HG02981 (cell line): ENCODE data around the gene RBFOX2.

Experiments used
- ATAC-seq: cut with Tn5 transposase; IDR thresholded peaks from one replicate; pipeline ENCODE4 v1.9.1; 2021; ENCODE audit warnings: mild to moderate bottlenecking, moderate library complexity; ENCODE audit not compliant: unreplicated experiment

RBFOX2 gene

DNA sequence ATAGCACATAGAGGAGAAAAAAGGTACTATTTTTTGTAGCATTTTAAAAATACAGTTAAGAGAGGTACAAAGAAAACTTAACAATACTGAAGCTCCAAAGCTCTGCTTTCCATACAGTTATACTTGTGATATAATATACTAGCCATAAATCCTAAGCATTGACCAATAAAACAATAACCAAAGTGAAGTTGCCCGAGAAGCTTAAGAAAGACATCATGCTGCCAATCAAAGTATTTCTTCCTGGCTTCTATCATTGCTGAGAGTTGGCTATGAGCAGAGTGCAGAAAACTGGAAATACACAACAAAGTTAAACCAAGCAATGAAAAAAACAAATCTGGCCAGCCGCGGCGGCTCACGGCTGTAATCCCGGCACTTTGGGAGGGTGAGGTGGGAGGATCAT, 84.2 kb downstream of the RBFOX2 start:
- no peak for ATAC-seq

DNA sequence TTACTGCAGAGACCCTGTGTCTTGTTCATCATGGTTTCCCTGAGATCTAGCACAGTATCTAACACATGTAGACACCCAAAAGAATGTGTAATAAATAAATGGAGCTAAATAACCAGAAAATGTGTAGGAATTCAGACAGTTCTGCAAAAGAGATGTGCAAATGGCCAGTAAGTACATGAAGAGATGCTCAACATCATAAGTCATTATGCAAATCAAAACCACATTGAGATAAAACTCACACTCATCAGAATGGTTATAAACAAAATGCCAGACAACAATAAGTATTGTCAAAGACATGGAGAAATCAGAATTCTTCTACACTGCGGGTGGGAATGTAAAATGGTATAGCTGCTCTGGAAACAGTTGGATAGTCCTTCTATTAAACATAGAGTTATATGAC, 88.5 kb downstream of the RBFOX2 start:
- ATAC-seq = no peak

DNA sequence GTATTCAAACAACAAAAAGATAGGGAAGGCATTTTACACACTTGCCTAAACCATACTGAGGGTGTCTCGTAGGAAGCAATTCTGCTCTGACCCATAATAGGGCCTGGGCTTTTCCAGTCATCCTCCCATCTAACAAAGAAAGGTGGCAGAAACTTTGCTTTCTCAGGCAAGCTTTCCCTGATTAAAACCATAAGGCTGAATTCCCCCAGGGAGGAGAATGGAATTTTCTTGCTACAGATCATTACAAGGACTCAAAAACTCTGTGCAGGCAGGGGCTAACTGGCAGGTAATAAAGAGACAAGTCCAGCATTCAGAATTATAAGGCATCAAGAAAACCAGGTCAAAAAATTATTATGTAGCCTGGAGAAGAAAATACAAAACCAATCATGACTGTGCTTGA, 90.4 kb downstream of the RBFOX2 start:
- no peak for ATAC-seq

DNA sequence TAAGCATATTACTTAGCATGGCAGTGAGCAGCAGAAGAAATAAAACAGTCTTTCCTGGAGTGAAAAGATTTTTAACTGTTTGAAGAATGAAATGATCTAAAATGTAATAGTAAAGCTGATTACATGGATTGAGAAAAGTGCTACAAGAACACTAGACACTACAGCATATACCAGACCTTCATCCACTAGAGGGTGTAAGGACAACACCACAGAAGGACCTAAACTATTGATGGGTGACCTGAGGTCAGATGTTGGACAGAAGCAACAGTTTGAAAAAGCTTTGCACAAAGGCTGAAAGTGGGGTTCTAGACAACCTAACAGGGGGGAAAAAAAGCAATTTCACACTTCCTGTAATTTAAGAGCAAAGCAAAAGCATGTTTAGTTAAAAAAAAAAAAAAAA, 97.7 kb downstream of the RBFOX2 start:
- no peak for ATAC-seq

DNA sequence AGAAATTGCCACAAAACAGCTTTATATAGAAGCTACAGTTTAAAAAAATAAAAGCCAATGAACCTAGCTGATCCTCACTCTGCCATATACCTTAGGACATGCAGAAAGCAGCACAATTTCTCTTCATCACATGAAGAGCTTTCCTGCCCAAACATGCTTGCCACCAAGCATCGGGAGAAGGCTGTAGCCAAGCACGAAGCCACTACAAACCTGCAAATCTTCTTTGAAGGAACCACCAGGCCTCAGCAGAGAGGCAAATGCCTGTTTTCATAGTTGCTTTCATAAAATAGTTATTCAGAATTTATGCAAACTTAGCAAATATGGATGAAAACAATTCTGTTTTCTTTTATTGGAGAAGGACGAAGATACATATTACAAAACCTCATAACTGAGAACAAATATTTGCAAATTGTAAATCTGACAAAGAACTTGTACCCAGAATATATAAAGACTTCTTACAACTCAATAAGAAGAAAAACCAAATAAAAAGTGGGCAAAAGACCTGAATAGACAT, 100.3 kb downstream of the RBFOX2 start:
- no peak for ATAC-seq

DNA sequence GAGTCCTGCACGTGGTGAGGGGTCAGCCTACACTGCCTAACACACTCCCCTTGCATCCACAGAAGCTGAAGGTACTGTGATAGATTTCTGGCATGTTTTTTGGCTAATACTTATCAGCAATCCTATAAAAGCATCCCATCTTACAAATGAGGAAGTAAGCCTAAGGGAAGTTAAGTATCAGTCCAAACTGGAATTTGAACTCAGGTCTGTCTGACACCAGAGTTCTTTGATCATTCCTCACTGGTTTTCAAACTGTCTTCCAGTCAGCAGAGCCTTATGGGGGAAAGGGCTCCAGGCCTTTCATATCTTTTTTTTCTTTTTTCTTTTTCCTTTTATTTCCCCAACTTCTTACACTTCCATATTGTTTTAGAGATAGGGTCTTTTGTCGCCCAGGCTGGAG, 105.6 kb downstream of the RBFOX2 start:
- no peak for ATAC-seq

DNA sequence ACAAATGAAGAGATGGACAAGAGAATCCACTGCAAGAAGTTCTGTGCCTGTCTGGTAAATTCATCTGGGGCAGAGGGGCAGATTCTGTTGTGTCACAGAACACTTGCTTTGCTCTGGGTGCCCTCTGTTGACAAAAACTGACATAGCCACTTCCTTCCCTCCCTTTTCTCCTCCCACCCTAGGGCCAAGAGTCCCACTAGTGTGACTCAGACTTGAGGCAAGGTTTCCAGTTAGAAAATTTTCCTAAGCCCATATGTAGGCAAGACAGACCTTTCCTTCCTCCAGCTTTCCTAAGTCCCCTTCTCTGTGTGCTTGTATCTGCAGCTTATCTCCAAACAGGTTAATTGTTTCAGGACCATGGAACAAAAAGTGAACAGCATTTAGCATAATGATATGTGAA, 106.8 kb downstream of the RBFOX2 start:
- no peak for ATAC-seq

DNA sequence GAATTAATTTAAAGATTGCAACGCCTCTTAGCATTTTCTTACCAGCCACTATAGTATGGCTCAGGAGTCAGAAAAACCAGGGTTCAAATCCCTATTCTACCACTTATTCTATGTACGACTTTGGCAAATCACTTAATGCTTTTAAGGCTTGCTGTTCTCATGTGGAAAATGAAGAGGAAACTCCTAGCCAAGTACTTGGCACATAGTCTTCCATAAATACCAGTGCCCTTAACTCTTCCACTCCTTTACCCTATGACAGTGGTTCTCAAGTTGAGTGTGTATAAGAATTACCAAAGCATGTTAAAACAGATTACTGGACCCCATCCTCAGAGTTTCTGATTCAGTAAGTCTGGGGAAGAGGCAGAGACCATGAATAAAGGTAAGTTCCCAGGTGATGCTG, 107.6 kb downstream of the RBFOX2 start:
- no peak for ATAC-seq

DNA sequence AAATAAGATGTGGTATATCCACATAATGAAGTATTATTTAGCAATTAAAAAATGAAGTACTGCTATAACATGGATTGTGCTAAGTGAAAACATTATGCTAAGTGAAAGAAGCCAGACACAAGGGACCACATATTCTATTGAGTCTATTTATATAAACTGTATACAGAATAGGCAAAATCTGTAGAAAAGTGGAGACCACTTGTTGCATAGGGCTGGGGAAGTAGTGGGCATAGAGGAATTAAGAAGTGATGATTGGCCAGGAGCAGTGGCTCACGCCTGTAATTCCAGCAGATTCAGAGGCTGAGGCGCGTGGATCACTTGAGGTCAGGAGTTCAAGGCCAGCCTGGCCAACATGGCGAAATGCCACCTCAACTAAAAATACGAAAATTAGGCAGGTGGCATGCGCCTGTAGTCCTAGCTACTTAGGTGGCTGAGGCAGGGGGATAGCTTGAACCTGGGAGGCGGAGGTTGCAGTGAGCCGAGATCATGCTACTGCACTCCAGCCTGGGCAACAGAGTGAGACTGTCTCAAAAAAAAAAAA, 109.6 kb downstream of the RBFOX2 start:
- ATAC-seq = no peak

DNA sequence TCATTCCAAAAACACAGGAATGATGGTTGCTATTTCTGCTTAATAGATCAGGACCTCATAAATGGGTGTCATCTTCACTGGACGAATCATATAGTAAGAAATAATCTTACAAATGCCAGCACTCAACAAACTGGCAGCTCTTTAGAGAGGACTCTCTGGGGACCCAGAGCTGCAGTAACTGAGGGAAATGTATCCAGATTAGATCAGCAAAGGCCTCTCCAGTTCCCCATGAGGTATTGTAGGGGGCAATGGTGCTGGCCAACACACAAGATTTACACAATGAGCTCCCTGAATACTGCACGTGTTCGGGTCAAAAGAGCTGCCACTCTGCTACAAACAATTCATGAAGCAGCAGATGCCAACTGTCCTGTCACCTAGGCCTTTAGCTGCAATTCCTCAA, 110.2 kb downstream of the RBFOX2 start:
- ATAC-seq = no peak

DNA sequence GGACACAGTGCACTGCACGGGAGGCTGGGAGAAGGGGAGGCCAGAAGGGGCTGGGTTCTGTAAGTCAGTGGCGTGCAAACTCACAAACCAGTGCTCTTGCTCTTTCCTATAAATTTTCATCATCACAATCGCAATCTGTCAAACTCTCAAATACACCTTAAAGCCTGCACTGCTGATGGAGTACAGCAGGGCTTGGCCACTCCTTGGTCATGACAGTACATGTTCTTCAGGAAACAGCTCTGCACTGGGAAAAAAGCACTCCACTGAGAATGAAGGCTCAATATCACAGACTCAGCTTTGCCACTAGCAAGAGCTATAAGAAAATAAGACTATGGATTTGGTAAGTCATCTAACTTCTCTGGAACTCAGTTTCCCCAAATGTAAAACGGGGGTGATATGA, 111.0 kb downstream of the RBFOX2 start:
- no peak for ATAC-seq

DNA sequence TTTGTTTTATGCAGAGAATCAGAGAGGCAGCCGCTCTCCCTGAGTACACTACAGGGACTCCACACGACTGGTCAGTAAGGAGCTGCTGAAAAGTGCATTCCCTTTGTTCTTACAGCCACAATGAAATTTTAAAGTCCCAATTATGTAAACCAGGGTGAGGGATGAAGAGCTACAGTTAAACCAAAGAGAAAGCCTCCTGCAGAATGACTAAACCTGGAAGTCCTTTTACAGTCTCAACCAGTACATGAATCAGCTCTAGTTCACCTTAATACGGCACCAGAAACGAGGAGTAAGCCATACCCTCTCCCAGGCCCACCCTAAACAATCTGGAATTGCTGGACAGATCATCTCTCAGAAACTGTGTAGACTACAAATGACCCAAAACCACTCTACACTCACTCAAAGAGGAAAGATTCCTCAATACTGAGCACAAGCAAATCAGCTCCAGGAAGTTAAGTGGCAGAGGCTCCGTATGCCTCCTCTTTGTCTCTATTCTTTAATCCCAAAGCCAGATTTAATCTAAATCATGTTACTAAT, 113.1 kb downstream of the RBFOX2 start:
- ATAC-seq = no peak

DNA sequence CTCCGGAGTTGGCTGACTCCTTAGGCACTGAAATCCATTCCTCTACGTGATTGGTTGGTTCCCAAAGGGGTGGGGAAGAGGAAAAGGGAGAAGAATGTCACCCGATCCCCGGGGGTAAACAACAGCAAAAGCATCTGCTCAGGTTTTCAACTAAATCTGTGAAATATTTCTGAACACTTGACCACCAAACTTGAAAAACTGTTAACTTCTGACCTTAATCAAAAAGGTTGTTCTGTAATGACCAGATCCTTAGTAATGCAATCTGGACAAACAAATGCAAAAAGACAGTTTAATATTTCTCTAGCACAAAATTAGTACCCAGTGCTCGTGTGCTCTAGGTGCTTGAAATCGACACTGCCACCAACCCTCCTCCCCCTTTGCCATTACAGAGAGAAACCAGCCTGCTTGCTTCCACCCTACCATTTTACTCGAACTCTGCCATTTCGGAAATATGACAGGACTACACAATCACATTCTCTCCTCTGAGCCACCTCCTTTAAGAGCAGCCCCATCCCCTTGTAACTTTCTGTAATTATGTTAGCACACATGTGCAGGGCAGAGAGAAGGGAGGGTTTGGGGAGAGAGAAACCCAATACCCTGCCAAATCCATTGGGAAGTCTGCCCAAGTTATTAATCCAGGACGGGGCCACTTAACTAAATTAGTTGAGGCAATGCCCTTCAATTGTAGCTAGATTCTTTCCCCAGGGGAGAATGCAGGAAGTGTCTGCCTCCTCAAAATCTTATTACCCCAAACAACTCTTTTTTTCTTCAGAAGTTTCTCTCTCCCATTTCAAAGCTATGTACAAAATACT, 113.8 kb downstream of the RBFOX2 start:
- ATAC-seq = no peak

DNA sequence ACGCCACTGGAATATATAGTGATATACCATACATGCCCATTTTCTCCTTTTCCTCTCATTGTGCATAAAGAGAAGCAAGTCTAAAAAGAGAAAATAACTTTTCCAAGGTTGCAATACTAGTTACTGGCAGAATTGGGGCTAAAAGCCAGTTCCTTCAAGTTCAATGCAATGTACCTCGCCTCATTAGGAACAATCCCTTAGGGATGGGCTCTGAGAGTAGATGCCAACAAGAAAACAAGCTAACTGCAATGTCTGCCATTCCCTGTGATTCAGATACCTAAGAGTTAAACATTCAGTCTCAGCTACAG, 114.3 kb downstream of the RBFOX2 start:
- ATAC-seq = no peak

DNA sequence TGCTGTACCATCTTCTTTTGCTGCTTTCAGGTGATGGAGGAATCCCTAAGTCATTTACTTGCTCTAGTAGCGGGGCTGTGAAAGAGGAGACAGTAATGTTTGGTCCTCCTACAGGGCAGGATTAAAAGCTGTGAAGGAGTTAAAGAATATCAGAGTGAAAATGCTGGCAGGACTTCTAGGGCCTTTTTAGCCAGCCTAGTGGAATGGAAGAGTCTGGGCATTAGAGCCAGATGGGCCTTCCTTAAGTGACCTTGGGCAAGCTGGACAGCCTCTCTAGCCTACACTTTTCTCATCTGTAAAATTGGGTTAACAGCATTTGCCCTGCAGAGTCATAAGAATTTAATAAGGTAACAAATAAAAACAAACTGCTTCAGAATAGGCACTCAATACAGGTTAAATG, 114.7 kb downstream of the RBFOX2 start:
- no peak for ATAC-seq

DNA sequence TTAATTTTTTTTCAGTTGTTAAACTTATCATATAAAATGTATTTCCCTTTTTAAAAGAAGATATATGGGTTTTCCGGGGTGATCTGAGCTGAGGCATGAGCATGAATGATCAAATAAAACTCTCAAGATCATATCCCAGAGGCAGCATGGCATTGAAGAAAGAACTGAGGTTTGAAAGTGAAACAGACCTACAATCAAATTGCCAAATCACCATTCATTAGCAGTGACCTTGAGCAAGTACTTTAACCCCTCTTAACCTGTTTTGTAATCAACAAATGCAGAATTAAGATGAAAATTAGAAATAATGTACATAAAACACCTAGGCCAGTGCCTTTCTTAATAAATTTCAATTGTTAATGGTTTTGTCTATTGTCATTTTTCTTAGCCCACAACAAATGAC, 116.0 kb downstream of the RBFOX2 start:
- no peak for ATAC-seq

DNA sequence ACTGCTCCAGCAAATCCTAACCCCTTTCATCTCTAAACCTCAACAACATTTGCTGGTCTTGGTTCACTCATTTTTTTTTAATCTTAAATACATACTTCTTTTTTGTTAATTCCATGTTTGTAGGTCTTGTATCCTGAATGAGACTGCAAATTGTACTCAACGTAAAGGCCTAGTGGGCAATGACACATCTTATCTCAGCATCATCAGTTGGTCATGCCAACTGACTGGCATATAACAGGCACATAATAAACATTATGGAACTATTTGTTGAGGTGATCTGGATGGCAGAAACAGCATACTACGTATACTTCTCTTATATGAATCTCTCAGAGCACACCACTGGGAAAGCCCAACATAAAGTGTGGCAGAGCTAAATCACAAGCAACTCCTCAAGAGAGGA, 116.7 kb downstream of the RBFOX2 start:
- no peak for ATAC-seq

DNA sequence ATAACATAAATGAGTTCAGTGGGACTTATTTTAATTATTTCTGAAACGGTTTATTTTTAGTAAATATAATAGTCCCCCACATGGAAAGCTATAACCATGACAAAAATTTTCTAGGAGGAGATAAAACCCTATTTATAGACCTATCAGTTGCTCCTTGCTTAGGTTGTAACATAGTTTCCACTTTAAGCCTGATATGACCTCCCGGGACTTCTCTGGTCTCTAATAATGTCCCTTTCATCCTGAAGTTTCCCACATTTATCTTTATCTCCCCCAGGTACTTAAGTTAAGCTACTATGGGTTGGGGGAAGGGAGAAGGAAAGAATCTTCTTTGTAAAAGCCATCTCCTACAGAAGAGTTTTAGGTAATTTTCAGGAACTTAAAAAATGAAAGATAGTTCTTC, 117.7 kb downstream of the RBFOX2 start:
- no peak for ATAC-seq

DNA sequence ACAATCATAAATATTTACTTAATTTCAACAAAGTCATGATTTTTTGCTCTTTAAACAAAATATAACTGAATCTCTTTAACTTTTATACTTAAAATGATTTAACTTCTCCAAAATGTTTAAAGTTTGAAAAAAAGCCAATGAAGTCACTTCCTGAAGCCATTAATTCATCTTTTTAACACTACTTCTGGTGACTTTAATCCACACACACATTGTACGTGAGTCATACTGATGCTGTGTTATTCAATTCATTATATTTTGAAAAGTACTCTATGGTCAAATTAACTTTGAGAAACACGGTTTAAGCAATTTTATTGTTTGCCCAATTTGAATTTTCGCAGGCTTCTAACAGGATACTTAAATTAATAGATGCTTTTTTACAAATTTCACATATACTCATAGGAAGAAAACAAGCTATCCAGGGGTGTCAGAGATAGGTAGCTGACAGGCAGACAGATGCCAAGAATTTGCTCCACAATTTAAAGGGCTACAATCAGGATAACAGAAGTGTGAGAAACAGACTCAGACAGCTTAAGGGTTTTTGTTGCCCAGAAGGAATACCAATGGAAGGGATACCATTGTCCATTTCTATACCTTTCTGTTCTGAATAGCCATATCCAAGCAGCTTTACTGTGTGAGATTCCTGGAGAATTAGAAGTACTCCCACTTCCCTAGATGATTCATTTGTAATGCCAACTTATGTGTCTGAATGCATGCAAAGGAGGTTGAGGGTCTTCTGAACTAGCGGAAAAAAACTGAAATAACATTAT, 118.4 kb downstream of the RBFOX2 start:
- ATAC-seq = no peak

DNA sequence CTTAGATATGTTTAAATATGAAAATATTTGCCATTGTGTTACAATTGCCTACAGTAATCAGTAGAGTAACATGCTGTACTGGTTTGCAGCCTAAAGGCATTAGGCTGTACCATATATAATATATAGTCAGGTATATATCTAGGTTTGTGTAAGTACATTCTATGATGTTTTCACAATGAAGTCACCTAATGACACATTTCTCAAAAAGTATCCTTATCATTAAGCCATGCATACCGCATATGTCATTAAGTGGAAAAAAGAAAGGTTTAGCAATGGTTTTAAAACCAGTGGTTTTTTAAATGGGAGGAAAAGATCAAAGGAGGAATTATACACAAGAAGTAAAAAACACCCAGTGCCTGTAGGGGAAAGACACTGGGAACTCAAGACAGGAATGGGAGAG, 122.7 kb downstream of the RBFOX2 start:
- no peak for ATAC-seq

DNA sequence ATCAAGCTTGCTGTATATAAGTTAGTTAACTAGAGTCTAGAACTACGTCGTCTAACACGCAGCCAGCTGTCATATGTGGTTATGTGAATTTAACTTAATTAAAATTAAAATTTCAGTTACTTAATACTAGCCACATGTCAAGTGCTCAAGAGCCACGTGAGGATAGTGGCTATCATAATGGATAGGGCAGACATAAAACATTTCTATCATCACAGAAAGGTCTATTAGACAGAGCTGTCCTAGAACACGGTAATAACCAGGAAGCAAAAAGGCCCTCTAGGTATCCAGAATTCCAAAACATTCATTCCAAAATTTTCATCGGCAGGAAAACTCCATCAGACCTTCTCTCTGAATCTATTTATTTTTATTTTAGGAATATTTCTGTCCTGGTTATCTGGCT, 123.9 kb downstream of the RBFOX2 start:
- ATAC-seq = no peak

DNA sequence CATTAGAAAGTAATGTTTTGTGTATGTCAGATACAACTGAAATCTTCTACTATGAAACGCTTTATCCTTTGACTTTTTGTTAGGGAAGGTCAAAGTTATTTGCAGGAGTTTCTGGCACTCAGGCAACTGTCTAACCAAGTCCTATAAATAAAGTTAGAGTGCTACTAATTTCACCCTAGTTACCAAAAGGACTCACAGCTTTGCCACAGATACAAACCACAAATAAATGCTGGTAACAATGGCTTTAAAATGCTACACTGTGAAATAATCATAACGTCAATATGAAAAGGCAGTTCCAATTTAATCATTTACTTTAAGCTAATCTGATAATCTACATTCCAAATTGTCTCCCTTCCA, 124.3 kb downstream of the RBFOX2 start:
- no peak for ATAC-seq
